Loucy (cell line): ENCODE measurements around the gene MED13L.

Source experiments
- H2AFZ ChIP-seq: fragments of 200-600 bp; sonication (generic); 2 replicates; pipeline ENCODE4 v1.6.0; 2016; ENCODE audit warnings: antibody characterized with exemption, mild to moderate bottlenecking, low read length, moderate library complexity
- H3F3A ChIP-seq: fragments of 200-600 bp; 2 replicates; pipeline ENCODE4 v1.6.0; 2016; ENCODE audit warnings: antibody characterized with exemption, low read depth, mild to moderate bottlenecking
- H3K27me3 ChIP-seq: fragments of 200-600 bp; sonication (generic); 2 replicates; pipeline ENCODE4 v1.6.1; 2014; ENCODE audit warnings: low read length, mild to moderate bottlenecking; ENCODE audit not compliant: insufficient read depth, poor library complexity, severe bottlenecking
- H3K36me3 ChIP-seq: fragments of 200-600 bp; sonication (generic); 2 replicates; pipeline ENCODE4 v1.6.1; 2016; ENCODE audit warnings: low read length; ENCODE audit not compliant: insufficient read depth
- H3K4me1 ChIP-seq: fragments of 200-600 bp; sonication (generic); 2 replicates; pipeline ENCODE4 v1.5.1; 2014; ENCODE audit warnings: low read length, mild to moderate bottlenecking; ENCODE audit not compliant: insufficient read depth, poor library complexity, severe bottlenecking
- H3K4me2 ChIP-seq: fragments of 200-600 bp; sonication (generic); 2 replicates; pipeline ENCODE4 v1.6.0; 2014; ENCODE audit warnings: antibody characterized with exemption, low read length, low read depth, mild to moderate bottlenecking; ENCODE audit not compliant: poor library complexity, severe bottlenecking
- H3K4me3 ChIP-seq: fragments of 200-600 bp; sonication (generic); 2 replicates; pipeline ENCODE4 v1.5.1; 2014; ENCODE audit warnings: low read length, mild to moderate bottlenecking, mixed read lengths; ENCODE audit not compliant: poor library complexity, severe bottlenecking
- H3K79me2 ChIP-seq: fragments of 200-600 bp; sonication (generic); 2 replicates; pipeline ENCODE4 v1.6.1; 2014; ENCODE audit warnings: low read length; ENCODE audit not compliant: insufficient read depth
- H3K9ac ChIP-seq: fragments of 200-600 bp; sonication (generic); 2 replicates; pipeline ENCODE4 v1.6.0; 2014; ENCODE audit warnings: mild to moderate bottlenecking, low read depth, low read length, moderate library complexity; ENCODE audit not compliant: poor library complexity, severe bottlenecking
- H3K9me2 ChIP-seq: fragments of 200-600 bp; sonication (generic); replicated peaks from 2 replicates; pipeline ENCODE4 v1.6.1; 2016; ENCODE audit warnings: low read depth, low read length, mixed read lengths
- H3K9me3 ChIP-seq: fragments of 200-600 bp; sonication (generic); 2 replicates; pipeline ENCODE4 v1.6.1; 2014; ENCODE audit warnings: mild to moderate bottlenecking, antibody characterized with exemption, low read length, low read depth; ENCODE audit not compliant: insufficient read depth
- H4K20me1 ChIP-seq: fragments of 200-600 bp; sonication (generic); 2 replicates; pipeline ENCODE4 v1.6.0; 2014; ENCODE audit warnings: antibody characterized with exemption, low read length, mild to moderate bottlenecking; ENCODE audit not compliant: insufficient read depth, poor library complexity, severe bottlenecking
- CTCF ChIP-seq: fragments of 200-600 bp; sonication (generic); conservative IDR thresholded peaks from 2 replicates; pipeline ENCODE4 v1.5.1; 2014; ENCODE audit warnings: mild to moderate bottlenecking, antibody characterized with exemption, low read length
- EZH2phosphoT487 ChIP-seq: fragments of 200-600 bp; IDR thresholded peaks from 2 replicates; pipeline ENCODE4 v1.6.1; 2018; ENCODE audit warnings: antibody characterized with exemption, mild to moderate bottlenecking, moderate library complexity, borderline replicate concordance

MED13L gene

DNA sequence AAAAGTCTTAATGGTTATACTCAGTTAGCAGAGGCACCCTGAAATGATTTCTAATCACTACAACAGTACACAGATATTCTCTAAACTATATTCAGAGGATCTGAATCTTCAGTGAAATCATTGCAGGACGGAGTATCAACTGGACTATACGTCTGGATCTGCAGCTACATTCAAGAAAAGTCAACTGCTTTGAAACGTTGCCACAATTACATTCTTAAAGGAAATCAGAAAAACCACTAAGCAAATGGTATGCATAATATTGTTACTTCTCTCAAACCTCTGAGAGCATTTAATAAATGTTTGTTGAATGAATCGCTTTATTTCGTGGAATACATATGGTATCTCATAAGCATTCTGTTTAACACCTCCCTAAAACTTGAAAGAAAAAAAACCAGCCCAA lies 67.4 kb downstream of the MED13L start:
- no peaks in the 10 kb centered on the region for H3K9me3 ChIP-seq
- H3K4me1 ChIP-seq: peaks cover 34% of the 10 kb centered on the region
- no peaks in the 10 kb centered on the region for H3F3A ChIP-seq
- no peaks in the 10 kb centered on the region for H3K9me2 ChIP-seq
- no peak for TF ChIP-seq CTCF
- no peak for TF ChIP-seq EZH2phosphoT487
- peaks cover 89% of the 10 kb centered on the region for H3K79me2 ChIP-seq
- no peak overlapping the region for H3K9ac ChIP-seq
- H3K4me2 ChIP-seq: peak overlapping the region; percentile 10
- H4K20me1 ChIP-seq: peaks cover 49% of the 10 kb centered on the region
- H3K27me3 ChIP-seq: no peaks in the 10 kb centered on the region
- H2AFZ ChIP-seq: no peak overlapping the region
- no peak overlapping the region for H3K4me3 ChIP-seq
- H3K36me3 ChIP-seq: no peaks in the 10 kb centered on the region

DNA sequence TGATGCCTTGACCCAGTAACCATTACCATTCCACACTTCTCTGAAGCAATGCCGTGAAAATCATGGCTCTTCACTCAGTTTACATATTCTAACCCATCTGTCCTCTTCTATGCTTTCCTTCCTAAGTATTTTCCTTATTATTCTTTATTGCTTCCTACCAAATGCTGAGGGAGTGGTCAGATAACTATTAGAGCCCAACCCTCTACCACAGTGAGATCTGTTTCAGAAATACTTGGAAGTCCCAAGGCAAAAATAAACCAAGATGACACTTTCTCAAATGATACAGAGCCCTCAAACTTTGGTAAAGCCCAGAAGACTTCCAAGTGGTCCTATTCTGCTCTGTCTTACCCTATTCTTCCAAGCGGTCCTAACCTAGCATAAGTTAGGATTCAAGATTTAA lies 68.0 kb downstream of the MED13L start:
- H3K79me2 ChIP-seq: peaks cover 89% of the 10 kb centered on the region
- peaks cover 52% of the 10 kb centered on the region for H4K20me1 ChIP-seq
- no peaks in the 10 kb centered on the region for H3F3A ChIP-seq
- no peaks in the 10 kb centered on the region for H3K36me3 ChIP-seq
- TF ChIP-seq CTCF (no peak), EZH2phosphoT487 (no peak)
- H3K4me2 ChIP-seq: peak overlapping the region; percentile 10
- H3K9ac ChIP-seq: no peak overlapping the region
- peaks cover 34% of the 10 kb centered on the region for H3K4me1 ChIP-seq
- no peaks in the 10 kb centered on the region for H3K27me3 ChIP-seq
- H3K9me2 ChIP-seq: no peaks in the 10 kb centered on the region
- no peak overlapping the region for H2AFZ ChIP-seq
- H3K4me3 ChIP-seq: no peak overlapping the region
- H3K9me3 ChIP-seq: no peaks in the 10 kb centered on the region

- Histone ChIP-seq H3K4me3 (no peak overlapping the region), H3K9me2 (no peaks in the 10 kb centered on the region), H3K4me1 (peaks cover 29% of the 10 kb centered on the region), H3F3A (no peaks in the 10 kb centered on the region), H3K9me3 (no peaks in the 10 kb centered on the region), H3K36me3 (peaks cover 7% of the 10 kb centered on the region; the same call in 1 of the 2 replicates), H3K79me2 (peaks cover 90% of the 10 kb centered on the region), H3K4me2 (no peak overlapping the region), H3K9ac (no peak overlapping the region), H2AFZ (no peak overlapping the region), H4K20me1 (peaks cover 50% of the 10 kb centered on the region), H3K27me3 (no peaks in the 10 kb centered on the region)
- TF ChIP-seq CTCF (no peak), EZH2phosphoT487 (no peak)
Observed at GRCh38 chr12:116207274-116207673, 70.2 kb downstream of the MED13L start.
